ENCODE data around the gene LGALS8. TPM values are rescaled to one million over a fixed set of nuclear protein-coding genes. Genes with fewer than 3 reads are reported as not detected.

Gene LGALS8
- total RNA-seq, 1 donor from 2014 or later, result 24.4 TPM

DNA sequence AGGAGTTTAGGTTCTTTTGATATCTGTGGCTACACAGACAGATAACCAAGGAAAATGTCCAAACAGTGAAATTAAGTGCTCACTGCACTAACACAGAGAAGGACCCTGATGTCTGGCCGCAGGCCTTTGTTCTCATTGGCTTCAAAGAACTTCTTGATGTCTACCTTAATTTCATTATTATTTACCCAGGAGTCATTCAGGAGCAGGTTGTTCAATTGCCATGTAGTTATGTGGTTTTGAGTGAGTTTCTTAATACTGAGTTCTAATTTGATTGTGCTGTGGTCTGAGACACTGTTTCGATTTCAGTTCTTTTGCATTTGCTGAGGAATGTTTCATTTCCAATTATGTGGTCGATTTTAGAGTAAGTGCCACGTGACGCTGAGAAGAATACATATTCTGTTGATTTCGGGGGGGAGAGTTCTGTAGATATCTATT is 15.2 kb upstream of the LGALS8 start:
- DNase-seq (ENCODE audit: low spot score) (no peak), ATAC-seq (no peak)

GRCh38 chr1:236509203-236509602 is 14.6 kb upstream of the LGALS8 start:
- no peak for ATAC-seq
- no peak for DNase-seq (ENCODE audit: low spot score)

GRCh38 chr1:236509647-236510401 is 14.0 kb upstream of the LGALS8 start:
- DNase-seq (ENCODE audit: low spot score), result no peak
- ATAC-seq, result no peak

GRCh38 chr1:236511735-236512418 is 11.9 kb upstream of the LGALS8 start:
- ATAC-seq, result peak; percentile 19
- no peak for DNase-seq (ENCODE audit: low spot score)

GRCh38 chr1:236514703-236515442 is 8.9 kb upstream of the LGALS8 start:
- ATAC-seq, result peak; percentile 68

DNA sequence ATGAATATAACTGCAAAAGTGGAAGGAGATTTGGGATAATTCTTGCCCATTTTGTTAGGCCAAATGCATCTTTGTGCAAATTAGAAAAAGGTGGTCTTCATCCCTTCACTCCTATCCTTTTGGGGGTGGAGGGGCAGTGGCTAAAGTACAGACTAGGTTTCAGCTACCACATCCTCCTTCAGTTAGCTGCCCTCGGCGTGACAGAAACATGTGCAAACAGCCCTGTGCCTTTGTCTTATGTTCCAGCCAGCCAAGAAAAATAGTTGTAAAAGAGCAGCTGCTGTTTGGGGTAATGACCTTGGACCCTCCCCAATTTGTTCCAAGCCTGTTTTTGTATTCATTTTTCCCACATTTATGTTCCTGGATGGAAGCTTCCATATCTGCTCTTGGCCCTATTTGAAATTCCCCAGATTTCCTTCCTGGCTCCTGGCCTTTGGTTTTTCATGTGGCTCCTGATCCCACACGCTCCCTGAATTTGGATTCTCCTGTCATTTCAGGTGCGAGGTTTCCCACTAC is 8.3 kb upstream of the LGALS8 start:
- peak; percentile 66 for ATAC-seq
- no peak for DNase-seq (ENCODE audit: low spot score)

More at GRCh38 chr1:236514703-236515442, 8.9 kb upstream of the LGALS8 start:
- no peak for DNase-seq (ENCODE audit: low spot score)

GRCh38 chr1:236516929-236517704 is 6.7 kb upstream of the LGALS8 start:
- DNase-seq (ENCODE audit: low spot score) (no peak), ATAC-seq (peak; percentile 41)

DNA sequence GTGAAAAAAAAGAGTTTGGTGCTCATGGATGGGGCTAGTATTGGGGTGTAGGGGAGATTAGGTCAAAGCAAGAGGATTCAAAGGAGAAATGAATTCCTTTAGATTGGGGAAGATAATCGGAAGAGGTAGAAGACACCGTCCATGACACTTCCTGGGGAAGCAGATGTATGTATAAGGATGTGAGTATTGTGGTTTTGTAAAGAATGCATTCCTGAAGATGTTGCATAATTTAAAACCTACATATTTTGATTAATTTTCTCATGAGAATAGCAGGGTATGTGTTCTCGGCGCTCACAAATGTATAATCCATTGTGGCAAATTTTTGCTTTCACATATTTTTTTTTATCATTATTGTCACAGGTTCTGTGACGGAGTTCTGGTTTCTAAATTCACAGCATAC is 5.5 kb upstream of the LGALS8 start:
- no peak for ATAC-seq
- DNase-seq (ENCODE audit: low spot score), result no peak

GRCh38 chr1:236520445-236521005 is 3.3 kb upstream of the LGALS8 start:
- DNase-seq (ENCODE audit: low spot score), result no peak
- no peak for ATAC-seq

DNA sequence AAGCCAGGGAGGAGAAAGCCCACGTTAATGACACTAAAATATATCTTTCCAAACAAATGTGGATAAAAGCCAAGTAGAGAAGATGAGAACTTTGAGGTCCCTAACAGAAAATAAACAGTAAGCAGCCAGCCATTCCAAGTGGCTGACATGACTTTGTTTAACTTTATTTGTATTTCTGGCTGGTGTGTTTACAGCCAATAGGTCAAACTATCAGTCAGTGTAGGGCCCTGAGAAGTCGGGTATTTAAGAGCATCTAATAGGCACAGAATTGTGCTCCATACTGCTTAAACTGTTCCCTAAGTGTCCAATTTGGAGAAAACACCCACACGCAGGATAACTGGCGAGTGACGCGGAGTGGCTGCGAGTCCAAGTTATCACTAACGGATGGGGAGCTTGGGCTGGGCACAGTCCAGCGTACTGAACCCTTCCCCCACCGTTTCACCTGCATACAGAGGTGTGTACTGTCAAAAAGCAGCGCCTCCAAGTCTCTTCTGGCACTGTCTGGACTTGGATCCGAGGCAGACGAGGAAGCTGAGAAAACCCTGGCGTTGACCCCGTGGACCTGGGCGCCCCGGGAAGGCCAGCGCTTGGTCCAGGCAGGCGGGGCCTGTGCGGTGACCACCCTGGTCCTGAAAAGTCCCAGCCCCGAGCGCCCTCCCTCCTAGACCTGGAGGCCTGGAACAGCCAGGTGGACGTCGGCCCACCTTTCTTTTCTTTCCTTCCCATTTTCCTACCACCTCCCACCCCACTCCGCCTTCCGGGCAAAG is 662 bp upstream of the LGALS8 start:
- DNase-seq (ENCODE audit: low spot score) (peak; percentile 67), ATAC-seq (peak; percentile 73)

- ATAC-seq (peak; percentile 55), DNase-seq (ENCODE audit: low spot score) (peak; percentile 66)
These were observed 536 bp downstream of the LGALS8 start for GRCh38 chr1:236524142-236524894.

DNA sequence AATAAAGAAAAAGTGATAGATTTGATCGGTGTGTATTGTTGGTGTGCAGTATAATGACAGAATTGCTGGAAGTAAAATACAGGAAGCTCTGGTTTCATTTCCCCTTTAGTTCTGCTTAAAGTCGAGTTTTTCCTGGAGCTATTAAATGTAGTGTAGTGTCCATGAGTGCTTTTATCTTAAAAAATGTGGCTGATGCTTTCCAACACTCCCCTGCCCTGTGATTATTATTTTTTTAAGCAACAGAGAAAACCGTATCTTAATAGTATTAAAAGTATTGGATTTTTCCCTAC is 1.1 kb downstream of the LGALS8 start:
- DNase-seq (ENCODE audit: low spot score) (no peak), ATAC-seq (no peak)

DNA sequence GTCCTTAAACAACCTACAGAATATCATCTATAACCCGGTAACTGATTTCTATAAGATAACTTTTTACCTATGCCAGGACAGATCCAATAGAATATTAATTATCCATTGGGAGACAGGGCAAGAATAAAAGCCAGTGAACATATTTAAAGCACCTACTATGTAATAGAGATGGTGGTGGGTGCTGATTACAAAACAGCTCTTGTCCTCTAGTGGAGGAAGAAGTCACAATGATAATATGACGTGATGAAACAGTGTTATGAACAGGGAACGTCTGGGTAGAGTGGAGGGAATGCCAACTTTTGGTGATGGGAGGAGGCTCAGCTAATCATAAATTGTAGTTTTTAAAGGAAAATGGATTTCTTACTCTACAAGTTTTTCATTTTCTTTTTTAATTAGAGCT is 2.3 kb downstream of the LGALS8 start:
- DNase-seq (ENCODE audit: low spot score) (no peak), ATAC-seq (no peak)

DNA sequence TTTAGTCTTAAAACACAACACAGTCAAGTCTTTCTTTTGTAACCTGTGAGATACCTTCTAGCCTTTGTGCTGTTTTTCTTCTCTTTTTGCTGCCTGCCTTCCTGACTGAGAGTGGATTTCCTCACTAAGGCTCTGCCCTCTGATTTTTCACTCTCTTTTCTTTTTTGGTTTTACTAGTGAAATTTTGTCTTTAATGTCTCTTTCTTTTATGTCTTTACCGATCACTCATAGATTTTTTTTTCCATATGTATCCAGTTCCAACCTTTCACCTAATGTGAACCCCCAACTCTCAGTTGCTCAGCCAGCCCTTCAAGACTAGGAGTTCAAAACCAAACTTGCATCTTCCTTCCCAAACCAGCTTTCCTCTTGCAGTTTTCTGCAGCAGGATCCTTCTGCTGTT is 6.5 kb downstream of the LGALS8 start:
- ATAC-seq (no peak), DNase-seq (ENCODE audit: low spot score) (no peak)

- DNase-seq (ENCODE audit: low spot score) (no peak), ATAC-seq (no peak)
These were observed 7.2 kb downstream of the LGALS8 start for GRCh38 chr1:236530959-236531358.

- ATAC-seq (peak; percentile 67), DNase-seq (ENCODE audit: low spot score) (peak; percentile 58)
These were observed 9.1 kb downstream of the LGALS8 start for GRCh38 chr1:236532850-236533249.

GRCh38 chr1:236534151-236534651 is 10.4 kb downstream of the LGALS8 start:
- ATAC-seq, result no peak
- no peak for DNase-seq (ENCODE audit: low spot score)

DNA sequence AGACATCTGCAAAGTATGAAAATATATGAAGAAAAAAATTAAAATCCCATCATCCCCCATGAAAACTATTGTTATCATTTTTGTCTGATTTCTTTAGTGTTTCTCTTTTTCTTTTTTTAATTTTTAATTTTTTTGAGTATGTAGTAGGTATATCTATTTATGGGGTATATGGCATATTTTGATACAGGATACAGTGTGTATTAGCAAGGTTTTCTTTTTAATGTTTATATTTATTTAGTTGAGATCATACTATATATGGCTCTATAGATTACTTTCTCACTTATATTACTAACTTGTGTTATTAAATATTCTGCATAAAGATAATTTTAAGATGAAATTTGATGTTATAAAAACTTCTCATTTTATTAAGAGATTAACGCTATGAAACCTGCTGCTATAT is 11.4 kb downstream of the LGALS8 start:
- no peak for DNase-seq (ENCODE audit: low spot score)

GRCh38 chr1:236535662-236536161 is 11.9 kb downstream of the LGALS8 start:
- DNase-seq (ENCODE audit: low spot score) (peak; percentile 73), ATAC-seq (peak; percentile 83)

More for the DNA sequence above, 11.4 kb downstream of the LGALS8 start:
- no peak for ATAC-seq

All from left lobe of liver (tissue), 2 donors.